ENCODE results near the gene SLC25A28.
"Not testable (repeated sequence)": the region's sequence is repeated elsewhere in the genome, so short reads cannot be mapped to it uniquely, and the experiment has no call there.

The SLC25A28 gene

DNA sequence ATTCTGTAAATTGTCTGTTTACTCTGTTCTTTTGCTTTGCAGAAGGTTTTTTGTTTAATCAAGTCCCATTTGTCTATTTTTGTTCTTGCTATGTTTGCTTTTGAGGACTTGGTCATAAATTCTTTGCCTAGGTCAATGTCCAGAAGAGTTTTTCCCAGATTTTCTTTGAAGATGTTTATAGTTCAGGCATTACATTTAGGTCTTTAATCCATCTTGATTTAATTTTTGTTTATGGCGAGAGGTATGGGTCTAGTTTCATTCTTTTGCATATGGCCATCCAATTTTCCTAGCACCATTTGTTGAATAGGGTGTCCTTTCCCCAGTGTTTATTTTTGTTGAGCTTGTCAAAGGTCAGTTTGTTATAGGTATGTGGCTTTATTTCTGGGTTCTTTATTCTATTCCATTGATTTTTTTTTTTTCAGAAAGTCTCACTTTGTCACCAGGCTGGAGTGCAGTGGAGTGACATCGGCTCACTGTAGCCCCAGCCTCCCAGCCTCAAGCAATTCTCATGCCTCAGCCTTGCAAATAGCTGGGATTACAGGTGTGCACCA, 27.4 kb upstream of the SLC25A28 start:
- no peak overlapping the region for H3K4me3 ChIP-seq (ENCODE audit: low read length)
- TF ChIP-seq, protein P1, sequence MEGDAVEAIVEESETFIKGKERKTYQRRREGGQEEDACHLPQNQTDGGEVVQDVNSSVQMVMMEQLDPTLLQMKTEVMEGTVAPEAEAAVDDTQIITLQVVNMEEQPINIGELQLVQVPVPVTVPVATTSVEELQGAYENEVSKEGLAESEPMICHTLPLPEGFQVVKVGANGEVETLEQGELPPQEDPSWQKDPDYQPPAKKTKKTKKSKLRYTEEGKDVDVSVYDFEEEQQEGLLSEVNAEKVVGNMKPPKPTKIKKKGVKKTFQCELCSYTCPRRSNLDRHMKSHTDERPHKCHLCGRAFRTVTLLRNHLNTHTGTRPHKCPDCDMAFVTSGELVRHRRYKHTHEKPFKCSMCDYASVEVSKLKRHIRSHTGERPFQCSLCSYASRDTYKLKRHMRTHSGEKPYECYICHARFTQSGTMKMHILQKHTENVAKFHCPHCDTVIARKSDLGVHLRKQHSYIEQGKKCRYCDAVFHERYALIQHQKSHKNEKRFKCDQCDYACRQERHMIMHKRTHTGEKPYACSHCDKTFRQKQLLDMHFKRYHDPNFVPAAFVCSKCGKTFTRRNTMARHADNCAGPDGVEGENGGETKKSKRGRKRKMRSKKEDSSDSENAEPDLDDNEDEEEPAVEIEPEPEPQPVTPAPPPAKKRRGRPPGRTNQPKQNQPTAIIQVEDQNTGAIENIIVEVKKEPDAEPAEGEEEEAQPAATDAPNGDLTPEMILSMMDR (IDR thresholded peaks at IDR 0.05; ENCODE audit: insufficient read depth, low read depth, low read length, missing control alignments): no peak
- no peak for DNase-seq (ENCODE audit: low read depth)

DNA sequence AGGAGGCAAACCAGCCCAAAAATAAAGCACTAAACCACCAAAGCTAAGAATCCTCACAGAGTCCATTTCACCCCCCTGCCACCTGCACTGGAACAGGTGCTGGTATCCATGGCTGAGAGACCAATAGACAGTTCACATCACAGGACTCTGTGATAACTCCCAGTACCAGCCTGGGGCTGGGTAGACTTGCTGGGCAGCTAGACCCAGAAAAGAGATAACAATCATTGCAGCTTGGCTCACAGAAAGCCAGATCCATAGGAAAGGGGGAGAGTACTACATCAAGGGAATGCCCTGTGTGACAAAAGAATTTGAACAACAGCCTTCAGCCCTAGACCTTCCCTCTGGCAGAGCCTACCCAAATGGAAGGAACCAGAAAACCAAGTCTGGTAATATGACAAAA, 13.6 kb upstream of the SLC25A28 start:
- DNase-seq (ENCODE audit: low read depth): no peak
- no peak overlapping the region for H3K4me3 ChIP-seq (ENCODE audit: low read length)
- TF ChIP-seq, protein P1 (IDR thresholded peaks at IDR 0.05; ENCODE audit: insufficient read depth, low read depth, low read length, missing control alignments): no peak

DNA sequence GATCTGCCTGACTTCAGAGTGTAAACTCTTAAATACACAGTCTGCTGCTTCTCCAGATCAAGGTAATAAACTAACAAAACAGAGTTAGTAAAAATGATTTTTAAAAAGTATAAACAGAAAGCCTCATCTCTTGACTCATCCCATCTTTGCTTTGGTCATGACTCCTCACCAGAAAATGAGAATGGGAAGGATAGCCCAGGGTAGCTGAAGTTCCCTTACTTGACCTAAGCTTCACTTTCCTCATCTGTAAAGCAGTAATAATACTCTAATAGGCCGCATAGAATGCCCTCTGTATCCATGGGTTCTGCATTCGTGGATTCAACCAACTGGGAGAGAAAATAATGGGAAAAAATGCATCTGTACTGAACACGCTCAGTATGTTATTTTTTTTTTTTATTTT, 11.3 kb upstream of the SLC25A28 start:
- TF ChIP-seq, protein P1 (IDR thresholded peaks at IDR 0.05; ENCODE audit: insufficient read depth, low read depth, low read length, missing control alignments): no peak
- DNase-seq (ENCODE audit: low read depth): peak; percentile 56
- no peak overlapping the region for H3K4me3 ChIP-seq (ENCODE audit: low read length)

DNA sequence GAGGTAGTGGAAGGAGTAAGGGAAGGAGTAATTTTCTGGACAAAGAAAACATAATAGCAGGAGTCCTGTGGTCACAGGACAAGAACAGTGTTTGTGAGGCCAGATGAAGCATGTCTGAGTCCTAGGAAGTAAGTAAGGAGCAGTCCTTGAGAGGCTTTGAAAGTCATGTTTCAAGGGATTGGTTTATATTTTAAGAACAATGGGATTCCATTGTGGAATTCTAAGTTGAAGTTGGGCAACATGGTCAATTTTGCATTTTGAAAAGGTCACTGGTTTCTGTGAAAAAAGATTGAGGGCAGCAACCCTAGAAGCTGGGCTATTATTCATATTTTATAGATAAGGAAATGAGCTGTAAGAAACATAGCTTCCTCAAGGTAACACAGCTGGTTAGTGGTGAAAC, 10.8 kb upstream of the SLC25A28 start:
- no peak overlapping the region for H3K4me3 ChIP-seq (ENCODE audit: low read length)
- TF ChIP-seq, protein P1 (IDR thresholded peaks at IDR 0.05; ENCODE audit: insufficient read depth, low read depth, low read length, missing control alignments): no peak
- DNase-seq (ENCODE audit: low read depth): no peak

DNA sequence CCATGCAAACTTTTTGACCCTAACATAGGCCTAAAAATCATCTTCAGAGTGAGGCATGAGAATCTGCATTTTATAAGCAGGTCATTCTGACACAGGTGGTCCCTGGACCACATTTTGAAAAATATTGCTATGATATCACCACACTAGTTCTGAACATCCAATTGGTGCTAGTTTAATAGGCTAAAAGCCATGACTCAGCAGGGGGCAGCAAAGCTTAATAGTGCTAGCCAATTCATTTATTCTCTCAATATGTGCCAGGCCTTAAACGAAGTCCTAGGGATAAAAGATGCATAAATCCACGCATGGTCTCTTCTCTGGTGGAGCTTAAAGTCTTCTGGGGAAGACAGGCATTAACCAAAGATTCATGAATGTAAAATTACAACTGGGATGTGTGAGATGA, 10.2 kb upstream of the SLC25A28 start:
- H3K4me3 ChIP-seq (ENCODE audit: low read length): no peak overlapping the region
- TF ChIP-seq, protein P1 (IDR thresholded peaks at IDR 0.05; ENCODE audit: insufficient read depth, low read depth, low read length, missing control alignments): peak; percentile 62
- DNase-seq (ENCODE audit: low read depth): peak; percentile 76

- TF ChIP-seq, protein P1 (IDR thresholded peaks at IDR 0.05; ENCODE audit: insufficient read depth, low read depth, low read length, missing control alignments): no peak
- DNase-seq (ENCODE audit: low read depth): no peak
- H3K4me3 ChIP-seq (ENCODE audit: low read length): no peak overlapping the region
Observed at GRCh38 chr10:99629625-99629978, 9.4 kb upstream of the SLC25A28 start.

GRCh38 chr10:99628923-99629624, 8.8 kb upstream of the SLC25A28 start:
- H3K4me3 ChIP-seq (ENCODE audit: low read length): no peak overlapping the region
- peak; percentile 57 for DNase-seq (ENCODE audit: low read depth)
- TF ChIP-seq, protein P1 (IDR thresholded peaks at IDR 0.05; ENCODE audit: insufficient read depth, low read depth, low read length, missing control alignments): no peak

- H3K4me3 ChIP-seq (ENCODE audit: low read length); DNase-seq (ENCODE audit: low read depth): not testable (repeated sequence)
Observed at GRCh38 chr10:99625124-99625523, 4.9 kb upstream of the SLC25A28 start.
